GM19099 (cell line): ENCODE data around the gene IL16.

Experiments
- POLR2A ChIP-seq: IDR thresholded peaks from 3 replicates; pipeline ENCODE4 v1.6.1; 2011; ENCODE audit warnings: low read depth; ENCODE audit not compliant: insufficient read length; ENCODE audit errors: extremely low read depth

The IL16 gene

GRCh38 chr15:81166636-81167305, 29.9 kb upstream of the IL16 start:
- no peak for TF ChIP-seq POLR2A

GRCh38 chr15:81168131-81168526, 28.6 kb upstream of the IL16 start:
- no peak for TF ChIP-seq POLR2A

- no peak for TF ChIP-seq POLR2A
These were observed 28.0 kb upstream of the IL16 start for GRCh38 chr15:81168644-81169043.

GRCh38 chr15:81170511-81170910, 26.2 kb upstream of the IL16 start:
- TF ChIP-seq POLR2A = no peak

GRCh38 chr15:81171286-81171685, 25.4 kb upstream of the IL16 start:
- no peak for TF ChIP-seq POLR2A

- no peak for TF ChIP-seq POLR2A
These were observed 22.4 kb upstream of the IL16 start for GRCh38 chr15:81174125-81174791.

GRCh38 chr15:81174792-81175327, 21.8 kb upstream of the IL16 start:
- TF ChIP-seq POLR2A = no peak

- no peak for TF ChIP-seq POLR2A
These were observed 21.2 kb upstream of the IL16 start for GRCh38 chr15:81175496-81175895.

- TF ChIP-seq POLR2A = no peak
These were observed 20.3 kb upstream of the IL16 start for GRCh38 chr15:81176291-81176893.

- TF ChIP-seq POLR2A = no peak
These were observed 18.3 kb upstream of the IL16 start for GRCh38 chr15:81178365-81178764.

- no peak for TF ChIP-seq POLR2A
These were observed 15.5 kb upstream of the IL16 start for GRCh38 chr15:81181220-81181619.

GRCh38 chr15:81182031-81182755, 14.5 kb upstream of the IL16 start:
- no peak for TF ChIP-seq POLR2A

GRCh38 chr15:81182756-81183438, 13.8 kb upstream of the IL16 start:
- TF ChIP-seq POLR2A = no peak

GRCh38 chr15:81183439-81183775, 13.3 kb upstream of the IL16 start:
- no peak for TF ChIP-seq POLR2A

GRCh38 chr15:81184188-81184587, 12.5 kb upstream of the IL16 start:
- no peak for TF ChIP-seq POLR2A

- no peak for TF ChIP-seq POLR2A
These were observed 10.9 kb upstream of the IL16 start for GRCh38 chr15:81185631-81186295.
